ENCODE measurements around the gene GPSM1. TPM values are rescaled to one million over a fixed set of nuclear protein-coding genes. Genes with fewer than 3 reads are reported as not detected.

GPSM1 gene
- total RNA-seq, 1 experiment from 2014 or later, result 26.9 TPM

DNA sequence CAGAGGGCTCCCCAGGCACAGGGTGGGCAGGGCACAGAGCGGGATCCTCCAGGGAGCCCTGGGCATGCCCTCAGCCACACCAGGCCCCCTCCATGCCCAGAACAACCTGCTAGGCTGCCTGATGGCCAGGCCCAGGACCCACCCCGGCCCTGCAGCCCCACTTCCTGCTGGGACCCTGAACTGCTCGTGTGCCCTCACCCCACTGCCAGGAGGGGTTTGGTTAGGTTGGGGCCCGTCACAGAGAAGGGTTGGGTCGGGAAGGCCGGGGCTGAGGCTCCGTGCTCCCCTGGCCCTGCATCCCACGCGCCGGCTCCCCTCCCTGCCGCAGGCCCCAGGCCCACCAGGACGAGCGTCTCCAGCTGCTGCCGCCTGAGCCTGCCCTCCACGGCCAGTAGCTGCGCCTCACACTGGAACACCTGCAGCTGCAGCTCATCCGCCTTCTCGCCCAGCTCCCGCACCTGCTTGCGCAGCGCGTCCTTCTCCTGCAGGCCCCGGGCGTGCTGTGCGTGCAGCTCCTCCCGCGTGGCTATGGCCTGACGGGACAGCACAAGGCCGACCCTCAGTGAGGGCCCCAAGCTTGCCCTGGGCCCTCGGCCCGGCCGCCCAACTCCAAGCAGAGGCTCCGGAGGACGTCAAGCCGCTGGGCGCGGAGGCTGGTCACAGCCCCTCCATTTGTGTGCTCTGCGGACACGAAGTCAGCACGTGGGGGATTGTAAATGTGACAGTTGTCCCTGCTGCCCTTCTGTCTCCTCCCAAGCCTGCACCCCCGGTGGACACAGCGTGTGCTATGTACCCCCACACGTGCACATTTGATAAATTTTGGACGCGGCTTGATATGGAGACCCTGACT lies 40.2 kb downstream of the GPSM1 start:
- no peak for ATAC-seq
- H2AFZ ChIP-seq (ENCODE audit: low read length), result no peak overlapping the region
- H3K4me2 ChIP-seq (ENCODE audit: low read length), result no peak overlapping the region

DNA sequence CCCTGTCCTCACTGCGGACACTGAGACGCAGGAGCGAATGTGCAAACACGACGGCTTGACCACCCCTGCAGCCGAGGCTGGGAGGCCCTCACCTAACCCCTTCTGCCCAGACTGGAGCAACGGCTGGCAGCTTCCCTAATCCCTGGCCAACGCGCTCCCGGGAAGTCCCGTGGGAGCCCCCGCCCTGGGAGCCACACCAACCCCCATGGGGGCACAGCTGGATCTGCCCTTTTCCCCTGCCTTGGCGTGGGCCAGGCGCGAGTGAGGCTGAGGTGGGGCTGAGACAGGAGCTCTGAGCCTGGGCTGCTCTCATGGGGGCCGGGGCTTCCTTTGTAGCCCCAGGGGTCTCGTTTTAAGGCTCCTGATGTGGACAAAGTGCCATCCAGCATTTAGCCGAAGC lies 40.9 kb downstream of the GPSM1 start:
- DNase-seq (no peak), ATAC-seq (no peak)
- no peak overlapping the region for H3K4me3 ChIP-seq (ENCODE audit: low read length)
- H3F3A ChIP-seq (ENCODE audit: low read length, unreplicated experiment), result no peaks in the 10 kb centered on the region
- H3K79me2 ChIP-seq (ENCODE audit: low read length), result no peaks in the 10 kb centered on the region
- no peak overlapping the region for H3K27ac ChIP-seq (ENCODE audit: low read length)
- ChIA-PET POLR2A (ENCODE audit: unreplicated experiment) (no interaction called here), CTCF (no interaction called here)
- no peaks in the 10 kb centered on the region for H3K27me3 ChIP-seq (ENCODE audit: low read length)
- no peaks in the 10 kb centered on the region for H4K20me1 ChIP-seq (ENCODE audit: low read length)
- H3K36me3 ChIP-seq (ENCODE audit: low read depth, low read length), result no peaks in the 10 kb centered on the region
- no peaks in the 10 kb centered on the region for H3K9me2 ChIP-seq (replicated peaks; ENCODE audit: low read length)
- no TSS peak for BruUV-seq (replicated peaks)
- no peaks in the 10 kb centered on the region for H3K9me3 ChIP-seq (ENCODE audit: low read length)
- H2AFZ ChIP-seq (ENCODE audit: low read length), result no peak overlapping the region
- H3K9ac ChIP-seq (ENCODE audit: low read length), result no peak overlapping the region
- peaks cover 5% of the 10 kb centered on the region; the same call in 1 of the 2 replicates for H3K4me1 ChIP-seq (ENCODE audit: insufficient read depth, low read length)
- no peak overlapping the region for H3K4me2 ChIP-seq (ENCODE audit: low read length)
- TF ChIP-seq, protein P1, sequence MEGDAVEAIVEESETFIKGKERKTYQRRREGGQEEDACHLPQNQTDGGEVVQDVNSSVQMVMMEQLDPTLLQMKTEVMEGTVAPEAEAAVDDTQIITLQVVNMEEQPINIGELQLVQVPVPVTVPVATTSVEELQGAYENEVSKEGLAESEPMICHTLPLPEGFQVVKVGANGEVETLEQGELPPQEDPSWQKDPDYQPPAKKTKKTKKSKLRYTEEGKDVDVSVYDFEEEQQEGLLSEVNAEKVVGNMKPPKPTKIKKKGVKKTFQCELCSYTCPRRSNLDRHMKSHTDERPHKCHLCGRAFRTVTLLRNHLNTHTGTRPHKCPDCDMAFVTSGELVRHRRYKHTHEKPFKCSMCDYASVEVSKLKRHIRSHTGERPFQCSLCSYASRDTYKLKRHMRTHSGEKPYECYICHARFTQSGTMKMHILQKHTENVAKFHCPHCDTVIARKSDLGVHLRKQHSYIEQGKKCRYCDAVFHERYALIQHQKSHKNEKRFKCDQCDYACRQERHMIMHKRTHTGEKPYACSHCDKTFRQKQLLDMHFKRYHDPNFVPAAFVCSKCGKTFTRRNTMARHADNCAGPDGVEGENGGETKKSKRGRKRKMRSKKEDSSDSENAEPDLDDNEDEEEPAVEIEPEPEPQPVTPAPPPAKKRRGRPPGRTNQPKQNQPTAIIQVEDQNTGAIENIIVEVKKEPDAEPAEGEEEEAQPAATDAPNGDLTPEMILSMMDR (conservative IDR thresholded peaks at IDR 0.05; ENCODE audit: low read depth, low read length), result no peak
- TF ChIP-seq EZH2 (IDR thresholded peaks at IDR 0.05; ENCODE audit: low read length, unreplicated experiment), result no peak
- no peak for TF ChIP-seq EZH2phosphoT487 (IDR thresholded peaks at IDR 0.05; ENCODE audit: borderline replicate concordance, low read length)
- intact Hi-C loops (cut with micrococcal nuclease), result no loop called here

More for the DNA sequence above, 40.2 kb downstream of the GPSM1 start:
- intact Hi-C loops (cut with micrococcal nuclease), result no loop called here
- Histone ChIP-seq H3K79me2 (ENCODE audit: low read length) (no peaks in the 10 kb centered on the region), H3K27me3 (ENCODE audit: low read length) (no peaks in the 10 kb centered on the region), H3K9me3 (ENCODE audit: low read length) (no peaks in the 10 kb centered on the region), H3K27ac (ENCODE audit: low read length) (no peak overlapping the region), H3K36me3 (ENCODE audit: low read depth, low read length) (no peaks in the 10 kb centered on the region), H3K9ac (ENCODE audit: low read length) (no peak overlapping the region), H4K20me1 (ENCODE audit: low read length) (no peaks in the 10 kb centered on the region), H3K4me1 (ENCODE audit: insufficient read depth, low read length) (peaks cover 9% of the 10 kb centered on the region; the same call in 1 of the 2 replicates), H3K4me3 (ENCODE audit: low read length) (no peak overlapping the region), H3F3A (ENCODE audit: low read length, unreplicated experiment) (no peaks in the 10 kb centered on the region), H3K9me2 (replicated peaks; ENCODE audit: low read length) (no peaks in the 10 kb centered on the region)
- no TSS peak for BruUV-seq (replicated peaks)
- no peak for DNase-seq
- TF ChIP-seq, protein P1 (conservative IDR thresholded peaks at IDR 0.05; ENCODE audit: low read depth, low read length), result no peak
- TF ChIP-seq EZH2 (IDR thresholded peaks at IDR 0.05; ENCODE audit: low read length, unreplicated experiment) (no peak), EZH2phosphoT487 (IDR thresholded peaks at IDR 0.05; ENCODE audit: borderline replicate concordance, low read length) (no peak)
- CTCF ChIA-PET, result interaction anchor here (0.7 kb wide), 1 partner anchor 9 kb away, joined by 3 read pairs; no protein-coding TSS in a partner anchor
- POLR2A ChIA-PET (ENCODE audit: unreplicated experiment), result no interaction called here

- Histone ChIP-seq H3K27ac (ENCODE audit: low read length) (no peak overlapping the region), H3K36me3 (ENCODE audit: low read depth, low read length) (no peaks in the 10 kb centered on the region), H2AFZ (ENCODE audit: low read length) (no peak overlapping the region), H3K4me2 (ENCODE audit: low read length) (no peak overlapping the region), H3K9me3 (ENCODE audit: low read length) (no peaks in the 10 kb centered on the region), H3K79me2 (ENCODE audit: low read length) (no peaks in the 10 kb centered on the region), H3K27me3 (ENCODE audit: low read length) (no peaks in the 10 kb centered on the region), H3K4me3 (ENCODE audit: low read length) (no peak overlapping the region), H3K9me2 (replicated peaks; ENCODE audit: low read length) (no peaks in the 10 kb centered on the region), H3F3A (ENCODE audit: low read length, unreplicated experiment) (no peaks in the 10 kb centered on the region), H4K20me1 (ENCODE audit: low read length) (no peaks in the 10 kb centered on the region), H3K4me1 (ENCODE audit: insufficient read depth, low read length) (no peaks in the 10 kb centered on the region), H3K9ac (ENCODE audit: low read length) (no peak overlapping the region)
- POLR2A ChIA-PET (ENCODE audit: unreplicated experiment), result no interaction called here
- BruUV-seq (replicated peaks), result no TSS peak
- TF ChIP-seq EZH2phosphoT487 (IDR thresholded peaks at IDR 0.05; ENCODE audit: borderline replicate concordance, low read length), result no peak
- TF ChIP-seq, protein P1 (conservative IDR thresholded peaks at IDR 0.05; ENCODE audit: low read depth, low read length), result no peak
- TF ChIP-seq EZH2 (IDR thresholded peaks at IDR 0.05; ENCODE audit: low read length, unreplicated experiment), result no peak
- CTCF ChIA-PET, result no interaction called here
- DNase-seq, result no peak
- ATAC-seq, result no peak
- intact Hi-C loops (cut with micrococcal nuclease), result no loop called here
Observed at GRCh38 chr9:136370037-136370436, 42.7 kb downstream of the GPSM1 start.

All from PC-3 (cell line).